ENCODE measurements around the gene GPC6.
"Not testable (repeated sequence)": the region's sequence is repeated elsewhere in the genome, so short reads cannot be mapped to it uniquely, and the experiment has no call there.

GPC6 gene

GRCh38 chr13:94343687-94344086, 1117.1 kb downstream of the GPC6 start:
- not testable (repeated sequence) for DNase-seq (ENCODE audit: low read depth in 2 of 2)

- no peak for DNase-seq (ENCODE audit: low read depth in 2 of 2)
Observed at GRCh38 chr13:94344126-94344818, 1117.7 kb downstream of the GPC6 start.

DNA sequence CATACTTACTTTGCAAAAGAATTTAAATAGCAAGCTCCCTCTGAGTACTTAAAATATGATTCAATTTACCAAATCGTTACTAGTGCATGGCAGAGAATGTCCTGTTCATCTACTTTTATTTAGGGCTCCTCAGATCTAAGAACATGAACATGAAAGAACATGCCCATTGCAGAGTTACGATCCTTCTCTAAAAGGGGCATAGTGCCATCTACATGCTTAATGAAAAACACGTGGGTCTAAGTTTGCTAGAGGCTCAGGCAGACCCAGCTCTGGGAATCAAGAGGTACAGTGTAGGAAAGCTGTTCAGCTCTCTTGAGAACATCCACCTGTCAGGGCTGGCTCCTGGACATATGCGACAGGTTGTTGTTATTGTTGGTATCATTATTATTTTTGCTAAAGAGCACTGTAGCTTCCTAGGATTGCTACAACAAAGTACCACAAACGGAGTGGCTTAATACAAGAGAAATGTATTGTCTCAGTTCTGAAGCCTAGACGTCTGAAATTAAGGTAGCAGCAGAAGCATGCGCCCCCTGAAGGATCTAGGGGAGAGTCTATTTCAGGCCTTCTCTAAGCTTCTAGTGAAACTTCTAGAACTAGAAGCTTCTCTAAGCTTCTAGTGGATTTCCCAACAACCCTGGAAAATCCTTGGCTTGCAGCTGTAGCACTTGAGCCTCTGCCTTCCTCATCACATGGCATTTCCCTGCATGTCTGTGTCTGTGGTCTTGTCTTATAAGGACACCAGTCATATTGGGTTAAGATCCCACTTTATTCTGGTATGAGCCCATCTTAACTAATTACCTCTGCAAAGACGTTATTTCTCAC, 1119.0 kb downstream of the GPC6 start:
- DNase-seq (ENCODE audit: low read depth in 2 of 2), result no peak

DNA sequence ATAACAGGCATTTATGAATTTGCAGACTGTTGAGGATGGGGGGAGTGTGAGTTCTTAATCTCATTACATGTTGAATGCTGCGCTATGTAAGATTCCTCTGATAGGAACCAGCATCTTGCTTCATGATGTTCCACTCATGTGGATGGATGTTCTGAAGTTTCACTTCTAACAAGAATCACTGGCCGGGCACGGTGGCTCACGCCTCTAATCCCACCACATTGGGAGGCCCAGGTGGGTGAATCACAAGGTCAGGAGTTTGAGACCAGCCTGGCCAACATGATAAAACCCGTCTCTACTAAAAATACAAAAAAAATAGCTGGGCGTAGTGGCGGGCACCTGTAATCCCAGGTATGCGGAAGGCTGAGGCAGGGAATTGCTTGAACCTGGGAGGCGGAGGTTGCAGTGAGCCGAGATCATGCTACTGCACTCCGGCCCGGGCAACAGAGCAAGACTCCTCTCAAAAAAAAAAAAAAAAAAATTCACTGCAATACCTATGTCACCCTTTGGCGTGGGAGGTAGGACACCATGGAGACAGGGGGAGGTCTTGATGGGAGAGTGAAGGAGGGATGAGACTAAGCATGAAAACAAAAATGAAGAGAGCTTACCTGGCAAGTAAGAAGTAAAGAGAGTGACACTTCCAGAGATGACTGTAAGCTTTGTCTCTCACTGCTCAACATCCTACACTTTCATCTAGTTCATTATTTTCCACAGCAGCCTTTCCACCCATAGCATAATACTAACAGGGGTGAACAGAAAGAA, 1119.8 kb downstream of the GPC6 start:
- DNase-seq (ENCODE audit: low read depth in 2 of 2), result no peak

- peak; percentile 53 to 56 for DNase-seq (ENCODE audit: low read depth in 2 of 2)
Observed at GRCh38 chr13:94351292-94351990, 1124.8 kb downstream of the GPC6 start.

DNA sequence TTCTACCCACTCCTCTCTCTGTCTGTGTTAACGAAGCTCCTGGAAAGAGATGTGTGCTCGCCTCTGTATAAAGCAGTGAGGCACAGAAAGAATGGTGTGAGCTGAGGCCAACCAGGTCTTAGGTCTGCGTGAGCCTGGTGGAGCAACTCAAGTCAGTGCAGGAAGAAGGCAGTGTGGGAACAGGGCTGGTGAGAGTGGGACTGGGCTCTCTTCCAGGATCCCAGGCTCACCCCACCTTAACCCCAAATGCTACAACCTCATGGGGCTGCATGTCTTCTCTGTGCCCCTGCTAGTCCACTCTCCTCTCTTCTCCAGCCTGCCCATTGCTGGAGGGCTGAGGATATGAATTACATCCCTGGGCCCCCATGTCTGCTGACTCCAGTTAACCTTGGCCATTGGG, 1125.5 kb downstream of the GPC6 start:
- DNase-seq (ENCODE audit: low read depth in 2 of 2), result no peak

DNA sequence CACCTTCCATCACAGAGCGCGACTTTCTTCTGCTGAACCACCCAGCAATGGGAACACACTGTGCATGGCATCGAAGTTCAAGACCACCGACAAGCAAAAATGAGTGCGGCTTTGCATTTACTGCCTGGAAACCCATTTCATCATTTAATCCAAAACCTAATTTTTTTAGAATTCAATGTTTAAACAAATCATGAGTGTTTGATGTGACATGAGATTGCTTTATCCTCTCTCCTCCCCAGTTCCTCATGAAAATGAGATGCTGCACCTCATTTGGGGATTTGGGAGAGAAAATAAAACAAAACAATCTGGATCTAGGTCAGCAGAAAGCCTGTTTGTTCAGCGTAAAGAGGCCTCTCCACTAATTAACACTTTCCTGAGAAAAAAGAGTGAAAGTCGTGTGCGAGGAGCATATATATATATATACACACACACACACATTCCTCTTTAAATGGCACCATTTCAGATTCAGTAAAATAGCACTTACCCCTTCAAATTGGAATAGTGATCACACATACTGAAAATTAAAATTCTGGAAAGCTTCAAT, 1126.6 kb downstream of the GPC6 start:
- no peak for DNase-seq (ENCODE audit: low read depth in 2 of 2)

- no peak for DNase-seq (ENCODE audit: low read depth in 2 of 2)
Observed at GRCh38 chr13:94359875-94360274, 1133.3 kb downstream of the GPC6 start.

GRCh38 chr13:94362411-94362909, 1135.9 kb downstream of the GPC6 start:
- peak; percentile 75 to 80 for DNase-seq (ENCODE audit: low read depth in 2 of 2)

DNA sequence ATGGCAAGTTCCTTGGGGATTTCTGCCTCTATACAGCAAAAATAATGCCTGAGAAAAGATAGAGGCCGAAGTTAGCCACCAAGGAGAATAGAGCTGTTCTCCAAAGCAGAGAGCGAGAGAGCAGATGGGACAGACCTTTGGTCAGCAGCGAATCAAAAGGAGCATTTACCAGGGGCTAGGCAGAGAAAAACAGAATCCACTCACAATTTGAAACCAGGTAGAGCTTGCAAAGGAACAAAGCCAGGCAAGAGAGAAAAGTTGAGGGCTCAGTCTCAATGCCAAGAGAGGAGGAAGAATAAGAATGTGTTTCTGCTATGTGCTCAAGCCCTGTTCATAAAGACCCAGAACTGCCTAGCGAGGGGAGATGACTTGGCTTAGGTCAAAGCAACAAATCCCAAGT, 1140.1 kb downstream of the GPC6 start:
- no peak for DNase-seq (ENCODE audit: low read depth in 2 of 2)

- no peak for DNase-seq (ENCODE audit: low read depth in 2 of 2)
Observed at GRCh38 chr13:94369972-94370436, 1143.4 kb downstream of the GPC6 start.

DNA sequence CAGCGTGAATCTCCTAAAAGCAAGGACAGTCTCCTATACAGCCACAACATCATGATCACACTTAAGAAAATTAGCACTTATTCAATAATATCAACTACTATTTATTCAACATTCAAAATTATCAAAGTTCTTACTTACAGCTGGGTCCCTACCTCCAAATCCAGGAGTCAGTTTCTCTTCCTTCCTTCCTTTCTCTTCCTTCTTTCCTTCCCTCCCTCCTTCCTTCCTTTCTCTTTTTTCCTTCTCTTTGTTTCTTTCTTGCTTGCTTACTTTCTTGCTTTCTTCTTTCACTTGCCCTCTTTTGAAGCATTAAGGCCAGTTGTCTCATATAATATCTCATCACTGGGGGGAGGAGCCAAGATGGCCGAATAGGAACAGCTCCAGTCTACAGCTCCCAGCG, 1145.2 kb downstream of the GPC6 start:
- DNase-seq (ENCODE audit: low read depth in 2 of 2), result no peak

DNA sequence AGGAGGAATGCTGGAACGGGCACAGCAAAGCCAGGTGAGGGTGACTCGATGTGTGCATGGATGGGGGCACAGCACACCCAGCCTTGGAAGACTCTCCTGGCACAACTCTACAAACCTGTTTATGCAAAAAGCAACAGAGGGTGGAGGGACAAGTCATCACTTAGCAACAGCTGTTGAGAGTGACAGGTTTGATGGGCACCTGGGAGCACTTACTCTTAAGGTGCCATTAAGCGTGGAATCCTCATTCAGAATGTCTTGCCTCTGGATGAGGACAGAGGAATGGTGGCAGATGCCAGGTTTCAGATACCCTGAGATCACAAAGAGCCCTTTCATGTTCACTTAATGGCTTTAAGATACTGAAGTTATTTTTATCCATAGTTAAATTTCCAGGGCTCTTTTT, 1155.9 kb downstream of the GPC6 start:
- no peak for DNase-seq (ENCODE audit: low read depth in 2 of 2)

GRCh38 chr13:94382960-94383359, 1156.4 kb downstream of the GPC6 start:
- DNase-seq (ENCODE audit: low read depth in 2 of 2), result no peak

DNA sequence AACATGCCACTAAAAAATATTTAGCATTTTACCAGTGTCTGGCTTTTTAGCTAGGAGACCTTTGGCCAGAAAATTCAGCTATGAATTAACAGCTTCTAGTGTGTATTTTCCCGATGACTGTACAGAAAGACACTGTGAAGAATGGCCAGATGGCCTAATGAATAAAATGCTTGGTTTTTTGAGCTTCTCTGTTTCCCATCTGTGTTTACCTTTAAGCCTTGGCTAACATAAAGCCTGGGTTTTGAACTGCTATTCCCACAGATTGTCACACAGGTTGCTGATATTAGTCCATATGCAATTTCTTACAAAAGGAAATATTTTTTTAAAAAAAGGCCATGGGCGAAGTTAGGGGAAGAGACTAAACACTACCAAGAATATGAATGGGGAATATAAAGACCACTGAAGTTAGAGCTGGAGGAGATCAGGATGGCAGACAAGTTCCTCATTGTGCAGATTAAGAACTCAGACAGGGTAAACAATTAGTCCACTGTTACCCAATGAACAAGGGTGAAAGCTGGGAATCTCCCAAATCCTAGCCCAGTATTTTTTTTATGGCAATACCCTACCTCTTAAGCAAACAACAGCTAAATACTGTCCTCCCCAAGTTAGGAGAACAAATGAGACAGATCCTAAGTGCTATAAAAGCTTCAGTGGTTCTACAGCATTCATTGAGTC, 1157.8 kb downstream of the GPC6 start:
- DNase-seq (ENCODE audit: low read depth in 2 of 2), result no peak

DNA sequence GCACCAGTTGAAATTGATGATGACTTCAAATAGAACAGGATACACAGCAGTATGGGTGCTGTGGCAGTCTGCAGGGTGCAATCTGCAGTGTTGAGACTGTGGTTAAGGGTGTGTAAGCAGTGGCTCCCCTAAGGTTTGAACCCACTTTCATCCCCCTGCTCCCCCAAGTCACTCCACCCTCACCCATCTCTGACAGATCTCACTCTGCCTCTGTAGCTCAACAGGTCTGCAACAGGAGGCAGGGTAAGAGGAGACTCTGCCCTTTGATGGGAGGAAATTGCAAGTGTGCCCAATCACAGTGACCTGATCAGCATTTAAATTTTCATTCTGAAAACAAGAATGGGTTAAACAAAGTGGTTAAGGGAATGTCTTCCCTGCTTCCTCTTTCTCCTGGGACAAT, 1160.4 kb downstream of the GPC6 start:
- no peak for DNase-seq (ENCODE audit: low read depth in 2 of 2)

DNA sequence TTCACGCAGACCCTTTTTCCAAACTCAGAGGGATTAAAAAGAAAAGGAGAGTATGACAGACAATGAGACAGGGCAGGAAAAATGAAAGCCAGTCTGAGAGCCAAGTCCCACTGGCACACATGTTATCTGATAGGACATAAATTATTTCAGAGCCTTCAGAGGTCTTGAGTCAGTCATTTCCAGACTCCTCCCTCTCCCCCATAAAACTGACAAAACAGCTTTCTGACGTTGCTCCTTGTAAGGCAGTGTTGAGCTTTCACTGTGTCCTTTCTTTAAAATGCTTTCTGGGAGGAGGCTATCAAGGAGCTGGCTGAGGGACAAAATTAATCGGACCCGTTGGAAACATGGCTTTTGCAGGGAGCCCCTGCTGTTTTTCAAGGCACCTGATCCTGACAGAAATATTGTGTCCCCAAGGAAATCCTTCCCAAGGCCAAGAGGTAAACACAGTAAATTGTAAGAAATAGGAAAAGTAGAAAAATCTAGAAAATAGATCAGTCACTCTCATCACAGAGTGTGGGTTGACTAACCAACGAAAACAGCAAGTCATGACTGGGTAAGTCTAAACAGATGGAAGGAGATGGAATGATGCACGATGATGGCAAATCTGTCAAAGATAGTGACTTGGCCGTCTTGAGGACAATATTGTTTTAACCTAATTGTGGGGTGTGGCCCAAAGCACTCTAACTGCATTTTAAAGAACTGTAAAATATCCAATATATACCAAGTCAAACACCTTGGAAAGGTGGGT, 1163.2 kb downstream of the GPC6 start:
- DNase-seq (ENCODE audit: low read depth in 2 of 2), result peak in 1 of 2 experiments; percentile 10

DNA sequence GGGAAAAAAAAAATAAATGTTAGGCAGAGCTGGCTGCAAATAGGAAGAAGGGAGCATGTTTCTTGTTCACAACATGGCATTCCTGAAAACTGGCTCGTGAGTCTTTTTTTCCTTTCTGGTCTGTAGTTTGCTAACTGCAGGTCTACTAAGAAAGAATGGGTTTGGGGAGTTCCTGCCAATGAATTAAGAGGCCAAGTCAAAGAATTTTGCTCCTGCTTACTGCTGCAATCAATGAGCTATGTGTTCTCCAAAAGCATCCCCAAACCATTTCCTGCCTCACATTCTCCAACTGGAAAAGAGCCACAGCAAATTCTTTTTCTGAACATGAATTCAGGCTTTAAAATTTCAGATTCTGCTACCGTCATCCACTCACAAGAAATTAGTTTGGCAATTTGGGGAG, 1164.3 kb downstream of the GPC6 start:
- DNase-seq (ENCODE audit: low read depth in 2 of 2), result peak; percentile 13 to 22

GRCh38 chr13:94394723-94395122, 1168.1 kb downstream of the GPC6 start:
- DNase-seq (ENCODE audit: low read depth in 2 of 2), result no peak

GRCh38 chr13:94395860-94396259, 1169.3 kb downstream of the GPC6 start:
- DNase-seq (ENCODE audit: low read depth in 2 of 2), result no peak

Measured in fibroblast of skin of left quadriceps (primary cell).